Measurements from ENCODE around the gene SIRT6. TPM values are rescaled to one million over a fixed set of nuclear protein-coding genes. Genes with fewer than 3 reads are reported as not detected.
"Not testable (repeated sequence)": the region's sequence is repeated elsewhere in the genome, so short reads cannot be mapped to it uniquely, and the experiment has no call there.

SIRT6 gene
- total RNA-seq, 2 donors from 2014 or later = 23.5 to 37.3 TPM

DNA sequence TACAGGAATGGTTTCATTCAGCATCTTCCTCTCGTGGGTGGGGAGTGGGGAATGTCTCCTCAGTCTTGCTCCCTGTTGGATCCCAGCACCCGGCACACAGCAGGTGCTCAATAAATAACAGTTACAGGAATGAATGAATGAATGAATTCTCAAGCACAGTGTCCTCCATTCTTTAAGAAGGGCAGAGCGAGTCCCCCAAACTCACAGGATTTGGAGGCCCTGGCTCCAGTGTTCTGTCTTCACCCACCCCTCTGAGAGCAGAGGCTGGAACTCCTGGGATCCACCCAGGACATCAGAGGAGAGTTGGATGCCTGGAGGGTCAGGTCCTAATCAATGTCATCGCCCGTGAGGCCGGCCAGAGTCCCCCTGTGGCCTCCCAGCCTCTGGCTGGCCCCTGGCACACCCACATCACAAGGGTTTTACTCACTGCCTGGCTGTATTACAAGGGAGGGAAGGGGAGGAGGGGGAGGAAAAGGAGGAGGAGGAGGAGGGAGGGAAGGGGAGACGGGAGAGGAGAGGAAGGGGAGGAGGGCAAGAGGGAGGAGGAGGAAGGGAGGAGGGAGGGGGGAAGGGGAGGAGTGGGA lies 37.6 kb downstream of the SIRT6 start:
- no peak for TF ChIP-seq POLR2A (IDR thresholded peaks at IDR 0.05)
- TF ChIP-seq POLR2AphosphoS5 (IDR thresholded peaks at IDR 0.05) = no peak
- TF ChIP-seq, protein P1, sequence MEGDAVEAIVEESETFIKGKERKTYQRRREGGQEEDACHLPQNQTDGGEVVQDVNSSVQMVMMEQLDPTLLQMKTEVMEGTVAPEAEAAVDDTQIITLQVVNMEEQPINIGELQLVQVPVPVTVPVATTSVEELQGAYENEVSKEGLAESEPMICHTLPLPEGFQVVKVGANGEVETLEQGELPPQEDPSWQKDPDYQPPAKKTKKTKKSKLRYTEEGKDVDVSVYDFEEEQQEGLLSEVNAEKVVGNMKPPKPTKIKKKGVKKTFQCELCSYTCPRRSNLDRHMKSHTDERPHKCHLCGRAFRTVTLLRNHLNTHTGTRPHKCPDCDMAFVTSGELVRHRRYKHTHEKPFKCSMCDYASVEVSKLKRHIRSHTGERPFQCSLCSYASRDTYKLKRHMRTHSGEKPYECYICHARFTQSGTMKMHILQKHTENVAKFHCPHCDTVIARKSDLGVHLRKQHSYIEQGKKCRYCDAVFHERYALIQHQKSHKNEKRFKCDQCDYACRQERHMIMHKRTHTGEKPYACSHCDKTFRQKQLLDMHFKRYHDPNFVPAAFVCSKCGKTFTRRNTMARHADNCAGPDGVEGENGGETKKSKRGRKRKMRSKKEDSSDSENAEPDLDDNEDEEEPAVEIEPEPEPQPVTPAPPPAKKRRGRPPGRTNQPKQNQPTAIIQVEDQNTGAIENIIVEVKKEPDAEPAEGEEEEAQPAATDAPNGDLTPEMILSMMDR (IDR thresholded peaks at IDR 0.05) = no peak
- Histone ChIP-seq H3K27ac (no peak overlapping the region), H3K27me3 (replicated peaks; ENCODE audit: insufficient read depth) (no peaks in the 10 kb centered on the region), H3K36me3 (no peaks in the 10 kb centered on the region), H3K4me1 (replicated peaks) (no peaks in the 10 kb centered on the region), H3K4me3 (no peak overlapping the region), H3K9me3 (no peaks in the 10 kb centered on the region)
- DNase-seq (ENCODE audit: low spot score) = no peak
- intact Hi-C loops (cut with DNase I) = loop anchor here (10.0 kb wide), 1 partner anchor 60 kb away; no protein-coding TSS in a partner anchor
- WGBS = 37% methylated on average over 6 of the region's 7 CpGs

DNA sequence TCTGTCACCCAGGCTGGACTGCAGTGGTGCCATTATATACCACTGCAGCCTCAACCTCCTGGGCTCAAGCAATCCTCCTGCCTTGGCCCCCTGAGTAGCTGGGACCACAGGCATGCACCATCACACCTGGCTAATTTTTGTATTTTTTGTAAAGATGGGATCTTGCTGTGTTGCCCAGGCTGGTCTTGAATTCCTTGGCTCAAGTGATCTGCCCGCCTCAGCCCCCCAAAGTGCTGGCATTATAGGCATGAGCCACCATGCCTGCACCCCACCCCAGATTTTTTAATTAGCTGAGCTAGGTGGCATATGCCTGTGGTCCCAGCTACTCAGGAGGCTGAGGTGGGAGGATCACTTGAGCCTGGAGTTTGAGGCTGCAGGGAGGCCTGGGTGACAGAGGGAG lies 39.4 kb downstream of the SIRT6 start:
- DNase-seq (ENCODE audit: low spot score); H3K27me3 ChIP-seq (replicated peaks; ENCODE audit: insufficient read depth); H3K27ac ChIP-seq; H3K4me3 ChIP-seq; H3K4me1 ChIP-seq (replicated peaks); H3K9me3 ChIP-seq; H3K36me3 ChIP-seq: not testable (repeated sequence)
- 96% methylated on average over 1 of the region's 1 CpG for WGBS
- intact Hi-C loops (cut with DNase I) = loop anchor here (10.0 kb wide), 1 partner anchor 62 kb away; no protein-coding TSS in a partner anchor

DNA sequence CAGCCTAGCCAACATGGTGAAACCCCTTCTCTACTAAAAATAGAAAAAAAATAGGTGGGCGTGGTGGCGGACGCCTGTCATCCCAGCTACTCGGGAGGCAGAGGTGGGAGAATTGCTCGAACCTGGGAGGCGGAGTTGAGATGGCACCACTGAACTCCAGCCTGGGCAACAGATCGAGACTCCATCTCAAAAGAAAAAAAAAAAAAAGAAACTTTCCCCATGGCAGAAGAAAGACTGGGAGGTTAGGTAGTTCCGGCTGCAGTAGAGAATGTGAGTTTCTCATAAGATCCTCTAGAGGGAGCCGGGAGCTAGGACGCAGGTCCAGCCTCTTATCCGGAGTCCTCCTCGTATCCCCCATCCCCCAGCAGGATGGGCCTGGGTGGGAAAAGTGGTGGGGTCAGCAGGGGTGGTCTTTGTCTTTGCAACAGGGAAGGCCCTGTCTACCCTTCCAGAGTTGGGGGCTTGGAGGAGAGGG lies 42.1 kb downstream of the SIRT6 start:
- Histone ChIP-seq H3K4me1 (replicated peaks) (no peaks in the 10 kb centered on the region), H3K9me3 (no peaks in the 10 kb centered on the region), H3K36me3 (no peaks in the 10 kb centered on the region), H3K27me3 (replicated peaks; ENCODE audit: insufficient read depth) (no peaks in the 10 kb centered on the region), H3K27ac (no peak overlapping the region), H3K4me3 (no peak overlapping the region)
- intact Hi-C loops (cut with DNase I) = loop anchor here (10.0 kb wide), 1 partner anchor 65 kb away; no protein-coding TSS in a partner anchor
- TF ChIP-seq POLR2A (IDR thresholded peaks at IDR 0.05) (no peak), POLR2AphosphoS5 (IDR thresholded peaks at IDR 0.05) (peak; percentile 23)
- TF ChIP-seq, protein P1 (IDR thresholded peaks at IDR 0.05) = peak in 3 of 4 experiments; percentile 41 to 58 (median 57)
- WGBS = 27% methylated on average over 12 of the region's 12 CpGs
- DNase-seq (ENCODE audit: low spot score) = peak; percentile 31

GRCh38 chr19:4139614-4140236 lies 42.6 kb downstream of the SIRT6 start:
- H3K4me1 ChIP-seq (replicated peaks) = no peaks in the 10 kb centered on the region
- no peak overlapping the region for H3K27ac ChIP-seq
- H3K9me3 ChIP-seq = no peaks in the 10 kb centered on the region
- no peak overlapping the region for H3K4me3 ChIP-seq
- intact Hi-C loops (cut with DNase I) = loop anchor here (10.0 kb wide), 1 partner anchor 65 kb away; no protein-coding TSS in a partner anchor
- TF ChIP-seq POLR2A (IDR thresholded peaks at IDR 0.05) = no peak
- TF ChIP-seq POLR2AphosphoS5 (IDR thresholded peaks at IDR 0.05) = peak; percentile 27
- TF ChIP-seq, protein P1 (IDR thresholded peaks at IDR 0.05) = peak; percentile 54 to 74 (median 66)
- H3K36me3 ChIP-seq = no peaks in the 10 kb centered on the region
- DNase-seq (ENCODE audit: low spot score) = peak; percentile 53
- H3K27me3 ChIP-seq (replicated peaks; ENCODE audit: insufficient read depth) = no peaks in the 10 kb centered on the region
- WGBS = 34% methylated on average over 14 of the region's 14 CpGs

DNA sequence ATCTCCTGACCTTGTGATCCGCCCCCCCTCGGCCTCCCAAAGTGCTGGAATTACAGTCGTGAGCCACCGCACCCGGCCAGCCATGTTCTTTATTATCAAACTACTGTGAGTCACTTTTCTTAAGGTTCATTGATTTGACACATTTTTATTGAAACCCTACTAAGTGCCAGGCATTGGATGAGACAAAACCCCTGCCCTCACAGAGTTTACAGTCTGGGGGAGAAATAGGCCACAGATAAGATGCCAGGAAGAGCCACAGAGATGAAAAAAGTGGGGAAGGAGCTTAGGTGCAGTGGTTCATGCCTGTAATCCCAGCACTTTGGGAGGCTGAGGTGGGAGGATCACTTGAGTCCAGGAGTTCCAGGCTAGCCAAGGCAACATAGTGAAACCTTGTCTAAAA lies 43.9 kb downstream of the SIRT6 start:
- no peak overlapping the region for H3K4me3 ChIP-seq
- intact Hi-C loops (cut with DNase I) = no loop called here
- WGBS = 85% methylated on average over 5 of the region's 5 CpGs
- TF ChIP-seq POLR2AphosphoS5 (IDR thresholded peaks at IDR 0.05) (no peak), POLR2A (IDR thresholded peaks at IDR 0.05) (no peak)
- TF ChIP-seq, protein P1 (IDR thresholded peaks at IDR 0.05) = no peak
- H3K27me3 ChIP-seq (replicated peaks; ENCODE audit: insufficient read depth) = no peaks in the 10 kb centered on the region
- H3K9me3 ChIP-seq = no peaks in the 10 kb centered on the region
- no peak overlapping the region for H3K27ac ChIP-seq
- no peak for DNase-seq (ENCODE audit: low spot score)
- no peaks in the 10 kb centered on the region for H3K36me3 ChIP-seq
- no peaks in the 10 kb centered on the region for H3K4me1 ChIP-seq (replicated peaks)

All from prostate gland (tissue), 2 donors.